Measurements from ENCODE around the gene VEGFB. TPM values are rescaled to one million over a fixed set of nuclear protein-coding genes. Genes with fewer than 3 reads are reported as not detected.

Gene VEGFB
- total and polyA plus RNA-seq, 2 of the 8 experiments (the other 6 are each of a cell fraction or from before 2014, with no cell fraction given): 9.3 to 49.6 TPM

DNA sequence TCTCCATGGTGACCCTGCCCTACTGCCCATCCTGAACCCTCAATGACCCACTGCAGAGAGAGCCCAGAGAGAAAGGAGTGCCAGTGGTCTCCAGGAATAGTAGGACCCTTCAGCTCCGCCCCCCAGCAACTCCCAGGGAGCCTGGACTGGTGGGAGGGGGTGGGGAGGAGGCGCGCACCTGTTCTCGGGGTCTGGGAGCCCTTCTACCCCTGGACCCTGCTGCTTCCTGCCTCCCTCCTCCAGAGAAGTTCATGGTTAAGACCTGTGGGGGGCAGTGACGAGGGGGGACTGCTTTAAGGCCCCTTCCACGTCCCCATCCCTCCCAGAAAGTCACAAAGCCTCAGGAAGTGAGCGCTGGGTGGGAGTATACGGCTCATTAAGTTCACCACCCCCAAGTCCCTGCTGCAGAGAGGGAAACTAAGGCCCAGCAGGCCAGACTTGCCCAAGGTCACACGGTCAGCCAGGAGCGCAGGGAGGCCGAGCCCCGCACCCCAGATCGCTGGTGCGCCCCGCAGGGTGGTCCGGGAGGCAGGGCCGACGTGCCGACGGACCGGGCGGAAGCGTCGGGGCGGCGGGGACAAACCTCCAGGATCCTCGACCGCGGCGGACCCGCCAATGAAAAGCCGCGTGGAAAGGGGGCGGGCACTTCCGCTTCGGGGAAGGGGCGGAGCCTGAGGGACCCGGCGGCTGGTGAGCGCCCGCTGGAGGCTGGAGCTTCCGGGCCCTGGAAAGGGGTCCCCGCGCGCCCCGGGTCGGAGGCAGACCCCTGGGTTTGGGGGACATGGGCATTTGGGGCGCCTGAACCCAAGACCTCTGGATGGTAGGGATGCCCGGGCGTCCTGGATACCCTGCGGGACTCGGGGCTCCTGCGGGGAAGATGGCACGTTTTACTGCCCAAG is 8.5 kb upstream of the VEGFB start, which contains the start of the genes NUDT22 and TRPT1 (continued):
- TF ChIP-seq SRF (IDR thresholded peaks at IDR 0.05; ENCODE audit: low read depth, low read length) (no peak), CREB1 (IDR thresholded peaks at IDR 0.05) (no peak), SIN3A (conservative IDR thresholded peaks at IDR 0.05 in 1 of 2, IDR thresholded peaks at IDR 0.05 in 1 of 2; ENCODE audit: low read depth in 1 of 2, low read length in 2 of 2) (peak in 1 of 2 experiments; percentile 34; a peak in 2 of 4 replicates)

Data from H1 (cell line).